Stimulated activated naive B cell treated with anti-CD40 and anti-IgM and Interleukin-4, amounts not matched to agents 10 μg/mL and 1 μg/mL and 100 μg/mL, for 72 hours (primary cell): Measurements from ENCODE around the gene SNTA1.

Experiments used
- ATAC-seq, 2 donors: fragments of 150-1000 bp; cut with Tn5 transposase; replicated peaks; 2 replicates each; pipeline ENCODE4 v1.10.0; 2021; ENCODE audit warnings: moderate library complexity in 1 of 2
- DNase-seq: peaks from one replicate; pipeline ENCODE4 v3.0.0; 2021
- H3K27ac Mint-ChIP-seq: one replicate; pipeline ENCODE4 v1.8.0; 2022; ENCODE audit warnings: mild to moderate bottlenecking, mixed read lengths
- H3K27me3 Mint-ChIP-seq, 2 donors: one replicate each; pipeline ENCODE4 v1.8.0; 2022; ENCODE audit warnings: mixed read lengths in 2 of 2
- H3K36me3 Mint-ChIP-seq, 2 donors: one replicate each; pipeline ENCODE4 v1.8.0; 2022; ENCODE audit warnings: mixed read lengths in 2 of 2, mild to moderate bottlenecking in 1 of 2
- H3K4me1 Mint-ChIP-seq, 2 donors: one replicate each; pipeline ENCODE4 v1.8.0; 2022; ENCODE audit warnings: mixed read lengths in 2 of 2, mild to moderate bottlenecking in 1 of 2
- H3K4me3 Mint-ChIP-seq, 2 donors: one replicate each; pipeline ENCODE4 v1.8.0; 2022; ENCODE audit warnings: mild to moderate bottlenecking in 2 of 2, mixed read lengths in 2 of 2, moderate library complexity in 1 of 2
- H3K9me3 Mint-ChIP-seq, 2 donors: one replicate each; pipeline ENCODE4 v1.8.0; 2022; ENCODE audit warnings: mixed read lengths in 2 of 2, mild to moderate bottlenecking in 1 of 2

SNTA1 gene

GRCh38 chr20:33423141-33423834 is 20.3 kb downstream of the SNTA1 start:
- no peaks in the 10 kb centered on the region for H3K9me3 Mint-ChIP-seq
- H3K4me1 Mint-ChIP-seq, result no peaks in the 10 kb centered on the region
- no peak for DNase-seq
- no peak overlapping the region for H3K27ac Mint-ChIP-seq
- no peak for ATAC-seq
- no peaks in the 10 kb centered on the region for H3K36me3 Mint-ChIP-seq
- no peak overlapping the region for H3K4me3 Mint-ChIP-seq
- H3K27me3 Mint-ChIP-seq, result no peaks in the 10 kb centered on the region

GRCh38 chr20:33419140-33419974 is 24.2 kb downstream of the SNTA1 start:
- Mint-ChIP-seq H3K4me1 (no peaks in the 10 kb centered on the region), H3K4me3 (no peak overlapping the region), H3K9me3 (no peaks in the 10 kb centered on the region), H3K27me3 (no peaks in the 10 kb centered on the region), H3K36me3 (no peaks in the 10 kb centered on the region), H3K27ac (no peak overlapping the region)
- no peak for ATAC-seq
- no peak for DNase-seq

GRCh38 chr20:33418033-33418432 is 25.5 kb downstream of the SNTA1 start:
- Mint-ChIP-seq H3K4me1 (no peaks in the 10 kb centered on the region), H3K4me3 (no peak overlapping the region), H3K36me3 (no peaks in the 10 kb centered on the region), H3K27me3 (no peaks in the 10 kb centered on the region), H3K9me3 (no peaks in the 10 kb centered on the region), H3K27ac (no peak overlapping the region)
- ATAC-seq (no peak), DNase-seq (no peak)

- H3K36me3 Mint-ChIP-seq, result peaks cover 6 to 9% of the 10 kb centered on the region in 2 donors
- no peak overlapping the region for H3K27ac Mint-ChIP-seq
- no peak overlapping the region for H3K4me3 Mint-ChIP-seq
- peaks cover 4 to 9% of the 10 kb centered on the region in 2 donors for H3K4me1 Mint-ChIP-seq
- H3K27me3 Mint-ChIP-seq, result no peaks in the 10 kb centered on the region
- DNase-seq (no peak), ATAC-seq (peak in 1 of 2 donors; percentile 46)
- no peaks in the 10 kb centered on the region for H3K9me3 Mint-ChIP-seq
Observed at GRCh38 chr20:33415948-33416347, 27.6 kb downstream of the SNTA1 start.

- Mint-ChIP-seq H3K9me3 (peaks cover 0 to under 1% of the 10 kb centered on the region in 2 donors), H3K4me3 (no peak overlapping the region), H3K27ac (peak overlapping the region; percentile 42), H3K4me1 (peaks cover 22 to 44% of the 10 kb centered on the region in 2 donors), H3K27me3 (no peaks in the 10 kb centered on the region), H3K36me3 (peaks cover 10 to 31% of the 10 kb centered on the region in 2 donors)
- ATAC-seq (no peak), DNase-seq (no peak)
Observed at GRCh38 chr20:33412484-33412838, 31.1 kb downstream of the SNTA1 start.

- ATAC-seq (no peak), DNase-seq (no peak)
- Mint-ChIP-seq H3K9me3 (peaks cover 3 to 5% of the 10 kb centered on the region in 2 donors), H3K27ac (peak overlapping the region; percentile 10), H3K36me3 (peaks cover 16 to 36% of the 10 kb centered on the region in 2 donors), H3K27me3 (no peaks in the 10 kb centered on the region), H3K4me3 (no peak overlapping the region), H3K4me1 (peaks cover 27 to 50% of the 10 kb centered on the region in 2 donors)
Observed at GRCh38 chr20:33411711-33412483, 31.7 kb downstream of the SNTA1 start.

- Mint-ChIP-seq H3K9me3 (peaks cover 3 to 5% of the 10 kb centered on the region in 2 donors), H3K36me3 (peaks cover 17 to 37% of the 10 kb centered on the region in 2 donors), H3K27me3 (no peaks in the 10 kb centered on the region), H3K4me3 (no peak overlapping the region), H3K4me1 (peaks cover 27 to 51% of the 10 kb centered on the region in 2 donors), H3K27ac (peak overlapping the region; percentile 26)
- ATAC-seq (no peak), DNase-seq (no peak)
Observed at GRCh38 chr20:33411242-33411641, 32.3 kb downstream of the SNTA1 start.

GRCh38 chr20:33410081-33410742 is 33.4 kb downstream of the SNTA1 start:
- peak overlapping the region; percentile 95 for H3K27ac Mint-ChIP-seq
- DNase-seq, result no peak
- H3K4me3 Mint-ChIP-seq, result no peak overlapping the region

GRCh38 chr20:33408716-33409654 is 34.6 kb downstream of the SNTA1 start:
- Mint-ChIP-seq H3K36me3 (peaks cover 17 to 41% of the 10 kb centered on the region in 2 donors), H3K4me1 (peaks cover 27 to 51% of the 10 kb centered on the region in 2 donors), H3K4me3 (peak overlapping the region; percentile 68 to 69), H3K27me3 (no peaks in the 10 kb centered on the region), H3K27ac (peak overlapping the region; percentile 95), H3K9me3 (peaks cover 3 to 5% of the 10 kb centered on the region in 2 donors)
- ATAC-seq (peak; percentile 87 to 89), DNase-seq (peak; percentile 67)

More at GRCh38 chr20:33410081-33410742, 33.4 kb downstream of the SNTA1 start:
- H3K36me3 Mint-ChIP-seq, result peaks cover 17 to 37% of the 10 kb centered on the region in 2 donors
- H3K4me1 Mint-ChIP-seq, result peaks cover 27 to 51% of the 10 kb centered on the region in 2 donors
- H3K27me3 Mint-ChIP-seq, result no peaks in the 10 kb centered on the region
- H3K9me3 Mint-ChIP-seq, result peaks cover 3 to 5% of the 10 kb centered on the region in 2 donors
- ATAC-seq, result no peak

- Mint-ChIP-seq H3K27ac (peak overlapping the region; percentile 95), H3K9me3 (peaks cover 3 to 5% of the 10 kb centered on the region in 2 donors), H3K4me1 (peaks cover 27 to 51% of the 10 kb centered on the region in 2 donors), H3K4me3 (peak overlapping the region; percentile 68 to 69), H3K36me3 (peaks cover 19 to 42% of the 10 kb centered on the region in 2 donors), H3K27me3 (no peaks in the 10 kb centered on the region)
- DNase-seq (no peak), ATAC-seq (no peak)
Observed at GRCh38 chr20:33408313-33408712, 35.2 kb downstream of the SNTA1 start.

- Mint-ChIP-seq H3K36me3 (peaks cover 19 to 42% of the 10 kb centered on the region in 2 donors), H3K4me3 (peak overlapping the region; percentile 53 to 64), H3K27me3 (no peaks in the 10 kb centered on the region), H3K4me1 (peaks cover 27 to 51% of the 10 kb centered on the region in 2 donors), H3K9me3 (peaks cover 3 to 5% of the 10 kb centered on the region in 2 donors), H3K27ac (peak overlapping the region; percentile 95)
- no peak for ATAC-seq
- DNase-seq, result no peak
Observed at GRCh38 chr20:33407796-33408195, 35.8 kb downstream of the SNTA1 start.

GRCh38 chr20:33407251-33407650 is 36.3 kb downstream of the SNTA1 start:
- peak overlapping the region; percentile 53 to 64 for H3K4me3 Mint-ChIP-seq
- peaks cover 30 to 57% of the 10 kb centered on the region in 2 donors for H3K4me1 Mint-ChIP-seq
- H3K36me3 Mint-ChIP-seq, result peaks cover 19 to 42% of the 10 kb centered on the region in 2 donors
- no peaks in the 10 kb centered on the region for H3K27me3 Mint-ChIP-seq
- ATAC-seq, result peak; percentile 72 to 76
- peak; percentile 35 for DNase-seq
- peaks cover 3 to 5% of the 10 kb centered on the region in 2 donors for H3K9me3 Mint-ChIP-seq
- H3K27ac Mint-ChIP-seq, result peak overlapping the region; percentile 90

GRCh38 chr20:33404281-33404680 is 39.3 kb downstream of the SNTA1 start:
- DNase-seq, result no peak
- Mint-ChIP-seq H3K27ac (no peak overlapping the region), H3K4me1 (peaks cover 29 to 49% of the 10 kb centered on the region in 2 donors), H3K36me3 (peaks cover 13 to 30% of the 10 kb centered on the region in 2 donors), H3K27me3 (no peaks in the 10 kb centered on the region), H3K4me3 (no peak overlapping the region), H3K9me3 (peaks cover 3 to 5% of the 10 kb centered on the region in 2 donors)
- ATAC-seq, result no peak
